RWPE1 (cell line): ENCODE data around the gene LGALS7.
"Not testable (repeated sequence)": the region's sequence is repeated elsewhere in the genome, so short reads cannot be mapped to it uniquely, and the experiment has no call there.

Experiments
- CTCF ChIA-PET: fragments of 350-600 bp; sonication (Branson Sonifier 250); formaldehyde crosslinking; extraction: SDS; loops from one replicate; lab custom pipeline; 2021; lab: Yijun Ruan, JAX
- POLR2A ChIA-PET: fragments of 400-600 bp; formaldehyde crosslinking; extraction: SDS; loops from one replicate; lab custom pipeline; 2020; ENCODE audit warnings: antibody characterized with exemption; ENCODE audit not compliant: low non-redundant PET; lab: Yijun Ruan, JAX
- DNase-seq: peaks from one replicate; pipeline ENCODE4 v3.0.0; 2012; ENCODE audit warnings: low spot score
- H3K27ac ChIP-seq: fragments of 450-650 bp; 2 replicates; pipeline ENCODE4 v1.5.1; 2017
- CTCF ChIP-seq: fragments of 450-650 bp; conservative IDR thresholded peaks from 2 replicates; pipeline ENCODE4 v1.5.1; 2017; ENCODE audit warnings: low read depth, mild to moderate bottlenecking

The LGALS7 gene

GRCh38 chr19:38773469-38774177, at the start of gene LGALS7:
Gene LGALS7 (minus strand): TSS chr19:38773517. CDS start chr19:38773492, 25 bp downstream.
- CTCF ChIA-PET = no interaction called here
- DNase-seq = no peak
- TF ChIP-seq CTCF = no peak
- peak within 1 kb of the TSS; percentile 84 for H3K27ac ChIP-seq
- POLR2A ChIA-PET = no interaction called here

- DNase-seq, H3K27ac ChIP-seq, POLR2A ChIA-PET: not testable (repeated sequence)
- CTCF ChIA-PET = interaction anchor here (0.6 to 0.9 kb wide), 2 partner anchors 88 to 308 kb away, joined by 3 read pairs; no protein-coding TSS in a partner anchor
Observed at GRCh38 chr19:38821230-38821825, 48.0 kb upstream of the LGALS7 start.

GRCh38 chr19:38819231-38819920, 46.1 kb upstream of the LGALS7 start:
- no peak for DNase-seq
- H3K27ac ChIP-seq = peak overlapping the region; percentile 19; the same call in 1 of the 2 replicates
- ChIA-PET POLR2A (no interaction called here), CTCF (no interaction called here)
- no peak for TF ChIP-seq CTCF

GRCh38 chr19:38817081-38817480, 43.8 kb upstream of the LGALS7 start:
- ChIA-PET CTCF (no interaction called here), POLR2A (no interaction called here)

GRCh38 chr19:38816131-38816750, 42.9 kb upstream of the LGALS7 start:
- ChIA-PET POLR2A (no interaction called here), CTCF (no interaction called here)
- no peak overlapping the region for H3K27ac ChIP-seq

More at GRCh38 chr19:38817081-38817480, 43.8 kb upstream of the LGALS7 start:
- H3K27ac ChIP-seq = no peak overlapping the region
- no peak for TF ChIP-seq CTCF
- no peak for DNase-seq

More at GRCh38 chr19:38816131-38816750, 42.9 kb upstream of the LGALS7 start:
- DNase-seq = no peak
- no peak for TF ChIP-seq CTCF
